ENCODE data around the gene GABBR2.

Gene GABBR2

DNA sequence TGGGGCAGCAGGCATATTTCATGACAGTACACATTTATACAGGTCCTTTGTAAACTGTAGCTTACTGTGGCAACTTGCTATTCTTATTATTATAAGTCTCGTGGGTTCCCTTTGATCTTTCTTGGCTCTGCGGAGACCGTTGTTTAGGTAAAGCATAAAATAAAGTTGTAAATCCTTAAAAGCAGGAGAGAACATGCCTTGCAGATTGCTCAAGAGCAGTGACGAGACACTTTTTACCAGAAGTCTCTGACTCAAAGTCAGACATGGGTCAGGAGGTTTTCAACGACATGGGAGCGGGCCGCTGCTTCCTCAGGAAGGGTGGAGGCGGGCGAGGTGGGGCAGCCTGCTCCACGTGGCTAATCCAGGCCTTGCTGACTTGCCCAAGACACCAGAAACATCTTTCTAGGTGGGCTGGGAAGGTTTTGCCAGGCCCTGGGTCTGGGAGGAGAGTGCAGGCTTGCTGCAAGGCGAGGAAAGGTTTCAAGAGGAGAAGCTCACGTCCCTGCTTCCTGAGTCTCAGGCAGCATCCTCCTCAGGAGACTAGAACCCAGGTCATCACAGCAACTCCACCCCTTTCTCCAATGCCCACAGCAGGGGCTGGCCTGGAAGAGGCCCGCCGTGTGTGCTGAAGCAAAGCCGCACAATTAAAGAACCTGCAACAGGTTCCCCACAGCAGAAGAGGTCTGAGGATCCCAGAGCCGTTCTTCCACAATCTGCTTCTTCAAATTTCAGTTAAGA, 459.8 kb downstream of the GABBR2 start:
- TF ChIP-seq, protein P1, sequence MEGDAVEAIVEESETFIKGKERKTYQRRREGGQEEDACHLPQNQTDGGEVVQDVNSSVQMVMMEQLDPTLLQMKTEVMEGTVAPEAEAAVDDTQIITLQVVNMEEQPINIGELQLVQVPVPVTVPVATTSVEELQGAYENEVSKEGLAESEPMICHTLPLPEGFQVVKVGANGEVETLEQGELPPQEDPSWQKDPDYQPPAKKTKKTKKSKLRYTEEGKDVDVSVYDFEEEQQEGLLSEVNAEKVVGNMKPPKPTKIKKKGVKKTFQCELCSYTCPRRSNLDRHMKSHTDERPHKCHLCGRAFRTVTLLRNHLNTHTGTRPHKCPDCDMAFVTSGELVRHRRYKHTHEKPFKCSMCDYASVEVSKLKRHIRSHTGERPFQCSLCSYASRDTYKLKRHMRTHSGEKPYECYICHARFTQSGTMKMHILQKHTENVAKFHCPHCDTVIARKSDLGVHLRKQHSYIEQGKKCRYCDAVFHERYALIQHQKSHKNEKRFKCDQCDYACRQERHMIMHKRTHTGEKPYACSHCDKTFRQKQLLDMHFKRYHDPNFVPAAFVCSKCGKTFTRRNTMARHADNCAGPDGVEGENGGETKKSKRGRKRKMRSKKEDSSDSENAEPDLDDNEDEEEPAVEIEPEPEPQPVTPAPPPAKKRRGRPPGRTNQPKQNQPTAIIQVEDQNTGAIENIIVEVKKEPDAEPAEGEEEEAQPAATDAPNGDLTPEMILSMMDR (IDR thresholded peaks at IDR 0.05; ENCODE audit: unreplicated experiment in 3 of 3), result no peak
- H3K4me3 Mint-ChIP-seq, result no peak overlapping the region
- H3K4me1 Mint-ChIP-seq, result no peaks in the 10 kb centered on the region
- no peaks in the 10 kb centered on the region for H3K9me3 Mint-ChIP-seq
- H3K27me3 Mint-ChIP-seq (ENCODE audit: low read depth), result peaks cover 17% of the 10 kb centered on the region
- no peaks in the 10 kb centered on the region for H3K36me3 Mint-ChIP-seq (ENCODE audit: low read depth)
- H3K27ac Mint-ChIP-seq, result no peak overlapping the region

GRCh38 chr9:98247831-98248657, 460.7 kb downstream of the GABBR2 start:
- H3K4me1 Mint-ChIP-seq, result no peaks in the 10 kb centered on the region
- no peak overlapping the region for H3K4me3 Mint-ChIP-seq
- H3K36me3 Mint-ChIP-seq (ENCODE audit: low read depth), result no peaks in the 10 kb centered on the region
- no peak overlapping the region for H3K27ac Mint-ChIP-seq
- H3K27me3 Mint-ChIP-seq (ENCODE audit: low read depth), result peaks cover 10% of the 10 kb centered on the region
- TF ChIP-seq, protein P1 (IDR thresholded peaks at IDR 0.05; ENCODE audit: unreplicated experiment in 3 of 3), result no peak
- no peaks in the 10 kb centered on the region for H3K9me3 Mint-ChIP-seq

DNA sequence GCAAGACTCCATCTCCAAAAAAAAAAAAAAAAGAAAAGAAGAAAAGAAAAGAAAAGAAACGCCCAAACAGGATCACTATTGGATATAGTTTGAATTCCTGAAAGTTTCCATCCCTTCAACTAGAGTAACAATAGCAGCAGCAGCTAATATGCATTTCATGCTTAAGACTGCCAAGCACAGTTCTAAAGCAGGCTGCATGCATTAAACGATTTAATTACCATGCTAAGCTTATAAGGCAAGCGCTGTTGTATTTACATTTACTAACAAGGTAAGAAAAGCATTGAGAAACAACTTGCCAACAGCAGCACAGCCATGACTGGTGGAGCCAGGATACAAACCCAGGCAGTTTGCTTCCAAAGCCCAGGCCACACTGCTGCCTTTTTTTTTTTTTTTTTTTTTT, 466.3 kb downstream of the GABBR2 start:
- TF ChIP-seq, protein P1 (IDR thresholded peaks at IDR 0.05; ENCODE audit: unreplicated experiment in 3 of 3), result no peak
- H3K4me3 Mint-ChIP-seq, result no peak overlapping the region

GRCh38 chr9:98241357-98242300, 467.1 kb downstream of the GABBR2 start:
- Mint-ChIP-seq H3K9me3 (no peaks in the 10 kb centered on the region), H3K4me1 (no peaks in the 10 kb centered on the region), H3K36me3 (ENCODE audit: low read depth) (no peaks in the 10 kb centered on the region), H3K27me3 (ENCODE audit: low read depth) (no peaks in the 10 kb centered on the region), H3K4me3 (no peak overlapping the region), H3K27ac (no peak overlapping the region)
- TF ChIP-seq, protein P1 (IDR thresholded peaks at IDR 0.05; ENCODE audit: unreplicated experiment in 3 of 3), result no peak

More for the DNA sequence above, 466.3 kb downstream of the GABBR2 start:
- Mint-ChIP-seq H3K36me3 (ENCODE audit: low read depth) (no peaks in the 10 kb centered on the region), H3K27me3 (ENCODE audit: low read depth) (no peaks in the 10 kb centered on the region), H3K9me3 (no peaks in the 10 kb centered on the region), H3K27ac (no peak overlapping the region), H3K4me1 (no peaks in the 10 kb centered on the region)

- H3K4me3 Mint-ChIP-seq, result no peak overlapping the region
- TF ChIP-seq, protein P1 (IDR thresholded peaks at IDR 0.05; ENCODE audit: unreplicated experiment in 3 of 3), result no peak
- H3K27ac Mint-ChIP-seq, result no peak overlapping the region
- no peaks in the 10 kb centered on the region for H3K4me1 Mint-ChIP-seq
- no peaks in the 10 kb centered on the region for H3K9me3 Mint-ChIP-seq
- H3K36me3 Mint-ChIP-seq (ENCODE audit: low read depth), result no peaks in the 10 kb centered on the region
- H3K27me3 Mint-ChIP-seq (ENCODE audit: low read depth), result no peaks in the 10 kb centered on the region
Observed at GRCh38 chr9:98240475-98240874, 468.3 kb downstream of the GABBR2 start.
